Activated CD4-positive, alpha-beta T cell treated with anti-CD3 and anti-CD28 coated beads for 1 hour (primary cell): ENCODE measurements around the gene KRT9.
"Not testable (repeated sequence)": the region's sequence is repeated elsewhere in the genome, so short reads cannot be mapped to it uniquely, and the experiment has no call there.

Experiments
- DNase-seq: peaks from one replicate; pipeline ENCODE4 v3.0.0-alpha.2; 2020

The KRT9 gene

GRCh38 chr17:41576740-41577139 is 4.9 kb upstream of the KRT9 start:
- DNase-seq, result not testable (repeated sequence)

- no peak for DNase-seq
These were observed 3.5 kb upstream of the KRT9 start for GRCh38 chr17:41575336-41575735.

GRCh38 chr17:41567317-41567716 is 4.5 kb downstream of the KRT9 start:
- DNase-seq, result no peak

- DNase-seq, result no peak
These were observed 6.5 kb downstream of the KRT9 start for GRCh38 chr17:41565338-41565737.

- no peak for DNase-seq
These were observed 8.2 kb downstream of the KRT9 start for GRCh38 chr17:41563607-41564170.

GRCh38 chr17:41561554-41561953 is 10.3 kb downstream of the KRT9 start:
- DNase-seq, result no peak

GRCh38 chr17:41559548-41559947 is 12.3 kb downstream of the KRT9 start:
- DNase-seq, result no peak

- no peak for DNase-seq
These were observed 14.9 kb downstream of the KRT9 start for GRCh38 chr17:41556931-41557330.

- no peak for DNase-seq
These were observed 15.6 kb downstream of the KRT9 start for GRCh38 chr17:41556306-41556705.

- no peak for DNase-seq
These were observed 16.6 kb downstream of the KRT9 start for GRCh38 chr17:41555105-41555887.

- no peak for DNase-seq
These were observed 17.7 kb downstream of the KRT9 start for GRCh38 chr17:41553987-41554680.

GRCh38 chr17:41553176-41553575 is 18.7 kb downstream of the KRT9 start:
- DNase-seq, result no peak

- no peak for DNase-seq
These were observed 19.4 kb downstream of the KRT9 start for GRCh38 chr17:41552455-41552854.

- no peak for DNase-seq
These were observed 20.5 kb downstream of the KRT9 start for GRCh38 chr17:41551365-41551764.

- DNase-seq, result no peak
These were observed 22.2 kb downstream of the KRT9 start for GRCh38 chr17:41549596-41550039.

GRCh38 chr17:41548844-41549595 is 22.8 kb downstream of the KRT9 start:
- peak; percentile 73 for DNase-seq

- peak; percentile 13 for DNase-seq
These were observed 23.7 kb downstream of the KRT9 start for GRCh38 chr17:41547921-41548843.

GRCh38 chr17:41547378-41547841 is 24.4 kb downstream of the KRT9 start:
- no peak for DNase-seq

- DNase-seq, result no peak
These were observed 25.0 kb downstream of the KRT9 start for GRCh38 chr17:41546819-41547218.

GRCh38 chr17:41545829-41546410 is 25.9 kb downstream of the KRT9 start:
- DNase-seq, result no peak

- DNase-seq, result no peak
These were observed 26.9 kb downstream of the KRT9 start for GRCh38 chr17:41544935-41545334.

GRCh38 chr17:41544491-41544892 is 27.4 kb downstream of the KRT9 start:
- DNase-seq, result no peak
